GM18951 (cell line): ENCODE results near the gene NLE1.

Experiments used
- POLR2A ChIP-seq: IDR thresholded peaks from 4 replicates; pipeline ENCODE4 v1.6.1; 2011; ENCODE audit warnings: mild to moderate bottlenecking; ENCODE audit not compliant: insufficient read length, insufficient read depth; ENCODE audit errors: extremely low read depth
- in situ Hi-C: fragments of 300-500 bp; cut with MboI; formaldehyde crosslinking; loops from one replicate; pipeline ENCODE4 v1.12.0; 2022; ENCODE audit warnings: low sequenced_read_pairs, mixed read lengths, inconsistent platforms; ENCODE audit not compliant: unreplicated experiment

NLE1 gene

GRCh38 chr17:35154196-35155165 is 12.4 kb upstream of the NLE1 start:
- no peak for TF ChIP-seq POLR2A
- in situ Hi-C loops: loop anchor here (25.0 kb wide), 1 partner anchor 583 kb away; the partner anchor contains the start of gene RASL10B

GRCh38 chr17:35152421-35153140 is 10.5 kb upstream of the NLE1 start:
- in situ Hi-C loops: loop anchor here (25.0 kb wide), 1 partner anchor 585 kb away; the partner anchor contains the start of gene RASL10B
- TF ChIP-seq POLR2A: no peak

DNA sequence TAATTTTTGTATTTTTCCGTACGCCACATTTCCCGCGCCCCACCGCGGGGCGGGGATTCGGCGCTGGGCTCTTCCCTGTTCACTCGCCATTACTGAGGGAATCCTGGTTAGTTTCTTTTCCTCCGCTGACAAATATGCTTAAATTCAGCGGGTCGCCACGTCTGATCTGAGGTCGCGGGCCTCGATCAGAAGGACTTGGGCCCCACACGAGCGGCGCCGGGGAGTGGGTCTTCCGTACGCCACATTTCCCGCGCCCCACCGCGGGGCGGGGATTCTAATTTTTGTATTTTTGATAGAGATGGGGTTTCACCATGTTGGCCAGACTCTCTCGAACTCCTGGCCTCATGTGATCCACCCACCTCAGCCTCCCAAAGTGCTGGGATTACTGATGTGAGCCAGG is 9.0 kb upstream of the NLE1 start:
- in situ Hi-C loops: loop anchor here (25.0 kb wide), 1 partner anchor 586 kb away; the partner anchor contains the start of gene RASL10B

GRCh38 chr17:35149941-35150340 is 7.8 kb upstream of the NLE1 start:
- in situ Hi-C loops: loop anchor here (25.0 kb wide), 1 partner anchor 587 kb away; the partner anchor contains the start of gene RASL10B
- TF ChIP-seq POLR2A: no peak

GRCh38 chr17:35148144-35148543 is 6.0 kb upstream of the NLE1 start:
- in situ Hi-C loops: no loop called here
- TF ChIP-seq POLR2A: no peak

- in situ Hi-C loops: no loop called here
- TF ChIP-seq POLR2A: no peak
Observed at GRCh38 chr17:35147375-35147905, 5.3 kb upstream of the NLE1 start, which contains the start of gene UNC45B. Gene UNC45B (plus strand): TSS chr17:35147817. CDS start chr17:35148264, 447 bp downstream.

- in situ Hi-C loops: no loop called here
- no peak for TF ChIP-seq POLR2A
Observed at GRCh38 chr17:35146214-35146833, 4.2 kb upstream of the NLE1 start.

DNA sequence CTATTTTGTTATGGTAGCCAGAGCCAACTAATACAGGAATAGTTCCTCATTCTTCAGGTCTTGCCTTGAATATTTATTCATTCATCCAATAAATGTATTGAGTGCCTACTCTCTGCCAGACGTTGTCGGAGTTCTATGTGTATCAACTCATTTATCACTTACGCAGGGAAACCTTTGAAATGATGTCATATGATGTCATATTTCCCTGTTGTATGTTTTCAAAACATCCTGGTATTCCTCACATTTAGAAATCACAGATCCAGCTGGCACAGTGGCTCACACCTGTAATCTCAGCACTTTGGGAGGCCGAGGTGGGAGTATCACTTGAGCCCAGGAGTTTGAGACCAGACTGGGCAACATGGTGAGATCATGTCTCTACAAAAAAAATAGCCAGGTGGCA is 2.7 kb upstream of the NLE1 start:
- in situ Hi-C loops: no loop called here
- TF ChIP-seq POLR2A: no peak

- in situ Hi-C loops: no loop called here
- TF ChIP-seq POLR2A: no peak
Observed at GRCh38 chr17:35142467-35142796, 329 bp upstream of the NLE1 start.

GRCh38 chr17:35138218-35138617 is 3.9 kb downstream of the NLE1 start:
- no peak for TF ChIP-seq POLR2A
- in situ Hi-C loops: no loop called here

GRCh38 chr17:35135322-35135721 is 6.8 kb downstream of the NLE1 start:
- in situ Hi-C loops: no loop called here
- TF ChIP-seq POLR2A: no peak

GRCh38 chr17:35132816-35133550 is 9.1 kb downstream of the NLE1 start:
- TF ChIP-seq POLR2A: no peak
- in situ Hi-C loops: no loop called here
